Measurements from ENCODE around the gene DUSP22. TPM values are rescaled to one million over a fixed set of nuclear protein-coding genes. Genes with fewer than 3 reads are reported as not detected.

The DUSP22 gene
- total and polyA plus RNA-seq, 4 donors, result 9.5 to 31.0 (median 20.1) TPM

DNA sequence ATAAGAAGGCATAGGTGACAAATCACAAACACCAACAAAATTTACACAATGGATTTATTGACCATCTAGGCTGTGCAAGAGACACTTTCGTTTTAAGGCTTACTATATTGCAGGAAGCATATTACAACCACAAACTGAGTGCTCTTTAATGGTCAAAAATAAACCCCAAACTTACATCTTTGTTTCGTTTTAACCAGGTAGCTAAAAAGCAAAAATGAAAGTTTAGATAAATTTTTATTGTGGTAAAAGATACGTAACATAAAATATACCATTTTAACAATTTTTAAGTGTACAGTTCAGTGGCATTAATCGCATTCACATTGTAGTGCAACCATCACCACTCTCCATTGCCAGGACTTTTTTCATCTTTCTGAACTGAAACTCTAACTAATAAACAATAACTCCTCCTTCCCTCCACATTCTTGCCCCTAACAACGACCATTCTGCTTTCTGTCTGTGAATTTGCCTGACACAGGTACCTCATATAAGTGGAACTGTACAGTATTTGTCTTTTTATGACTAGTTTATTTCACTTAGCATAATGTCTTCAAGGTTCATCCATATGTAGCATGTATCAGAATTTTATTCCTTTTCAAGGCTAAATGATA, 32.3 kb upstream of the DUSP22 start:
- peaks cover 0 to 3% (median 0%) of the 10 kb centered on the region in 4 donors for H3K9me3 ChIP-seq (ENCODE audit: control insufficient read depth in 4 of 4, low read length in 3 of 4)
- no peak overlapping the region for H3K4me3 ChIP-seq (ENCODE audit: low read depth in 1 of 3, low read length in 3 of 3)
- no peak overlapping the region for H3K27ac ChIP-seq (ENCODE audit: low read depth in 1 of 2, low read length in 2 of 2)
- peaks cover 0 to 5% (median 0%) of the 10 kb centered on the region in 4 donors for H3K27me3 ChIP-seq (ENCODE audit: control insufficient read depth in 4 of 4, insufficient read depth in 4 of 4, low read length in 3 of 4)
- 59% methylated on average over 5 of the region's 5 CpGs for WGBS
- H3K36me3 ChIP-seq (ENCODE audit: control insufficient read depth in 4 of 4, insufficient read depth in 3 of 4, low read depth in 1 of 4, low read length in 3 of 4), result no peaks in the 10 kb centered on the region
- TF ChIP-seq GABPA (IDR thresholded peaks at IDR 0.05 in 1 of 2, conservative IDR thresholded peaks at IDR 0.05 in 1 of 2), result no peak
- TF ChIP-seq TAF1 (conservative IDR thresholded peaks at IDR 0.05), result no peak
- TF ChIP-seq SP1 (IDR thresholded peaks at IDR 0.05), result no peak
- TF ChIP-seq, protein P1, sequence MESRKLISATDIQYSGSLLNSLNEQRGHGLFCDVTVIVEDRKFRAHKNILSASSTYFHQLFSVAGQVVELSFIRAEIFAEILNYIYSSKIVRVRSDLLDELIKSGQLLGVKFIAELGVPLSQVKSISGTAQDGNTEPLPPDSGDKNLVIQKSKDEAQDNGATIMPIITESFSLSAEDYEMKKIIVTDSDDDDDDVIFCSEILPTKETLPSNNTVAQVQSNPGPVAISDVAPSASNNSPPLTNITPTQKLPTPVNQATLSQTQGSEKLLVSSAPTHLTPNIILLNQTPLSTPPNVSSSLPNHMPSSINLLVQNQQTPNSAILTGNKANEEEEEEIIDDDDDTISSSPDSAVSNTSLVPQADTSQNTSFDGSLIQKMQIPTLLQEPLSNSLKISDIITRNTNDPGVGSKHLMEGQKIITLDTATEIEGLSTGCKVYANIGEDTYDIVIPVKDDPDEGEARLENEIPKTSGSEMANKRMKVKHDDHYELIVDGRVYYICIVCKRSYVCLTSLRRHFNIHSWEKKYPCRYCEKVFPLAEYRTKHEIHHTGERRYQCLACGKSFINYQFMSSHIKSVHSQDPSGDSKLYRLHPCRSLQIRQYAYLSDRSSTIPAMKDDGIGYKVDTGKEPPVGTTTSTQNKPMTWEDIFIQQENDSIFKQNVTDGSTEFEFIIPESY (IDR thresholded peaks at IDR 0.05), result no peak
- no peak for TF ChIP-seq JUND (IDR thresholded peaks at IDR 0.05)
- no peak for DNase-seq (ENCODE audit: low spot score)
- no peak overlapping the region for H3K9ac ChIP-seq (ENCODE audit: low read depth in 1 of 2, low read length in 2 of 2)
- no peaks in the 10 kb centered on the region for H3K4me1 ChIP-seq (ENCODE audit: control insufficient read depth in 4 of 4, insufficient read depth in 4 of 4, low read length in 3 of 4)

DNA sequence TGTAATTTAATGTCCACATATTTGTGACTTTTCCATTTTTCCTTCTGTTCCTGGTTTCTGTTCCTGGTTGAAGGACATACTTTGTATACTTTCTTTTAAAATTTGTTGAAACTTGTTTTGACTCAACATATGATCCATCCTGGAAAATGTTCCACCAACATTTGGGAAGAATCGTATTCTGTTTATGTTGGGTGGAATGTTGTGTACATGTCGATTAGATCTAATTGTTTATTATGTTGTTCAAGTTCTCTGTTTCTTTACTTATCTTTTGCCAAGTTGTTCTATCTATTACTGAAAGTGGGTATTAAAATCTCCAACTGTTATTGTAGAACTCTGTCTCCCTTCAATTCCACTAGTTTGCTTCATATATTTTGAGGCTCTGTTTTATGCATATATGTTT, 27.7 kb upstream of the DUSP22 start:
- peaks cover 0 to 2% (median 0%) of the 10 kb centered on the region in 4 donors for H3K27me3 ChIP-seq (ENCODE audit: control insufficient read depth in 4 of 4, insufficient read depth in 4 of 4, low read length in 3 of 4)
- H3K27ac ChIP-seq (ENCODE audit: low read depth in 1 of 2, low read length in 2 of 2), result no peak overlapping the region
- no peaks in the 10 kb centered on the region for H3K9me3 ChIP-seq (ENCODE audit: control insufficient read depth in 4 of 4, low read length in 3 of 4)
- no peak for DNase-seq (ENCODE audit: low spot score)
- no peaks in the 10 kb centered on the region for H3K36me3 ChIP-seq (ENCODE audit: control insufficient read depth in 4 of 4, insufficient read depth in 3 of 4, low read depth in 1 of 4, low read length in 3 of 4)
- TF ChIP-seq, protein P2, sequence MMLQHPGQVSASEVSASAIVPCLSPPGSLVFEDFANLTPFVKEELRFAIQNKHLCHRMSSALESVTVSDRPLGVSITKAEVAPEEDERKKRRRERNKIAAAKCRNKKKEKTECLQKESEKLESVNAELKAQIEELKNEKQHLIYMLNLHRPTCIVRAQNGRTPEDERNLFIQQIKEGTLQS (IDR thresholded peaks at IDR 0.05), result no peak
- TF ChIP-seq NR2F2 (IDR thresholded peaks at IDR 0.05) (no peak), TAF1 (conservative IDR thresholded peaks at IDR 0.05) (no peak), EGR1 (IDR thresholded peaks at IDR 0.05; ENCODE audit: low read depth in 2 of 2) (no peak), FOXA2 (IDR thresholded peaks at IDR 0.05) (no peak), JUND (IDR thresholded peaks at IDR 0.05) (no peak), YY1 (IDR thresholded peaks at IDR 0.05) (no peak), SP1 (IDR thresholded peaks at IDR 0.05) (no peak)
- TF ChIP-seq, protein P3, sequence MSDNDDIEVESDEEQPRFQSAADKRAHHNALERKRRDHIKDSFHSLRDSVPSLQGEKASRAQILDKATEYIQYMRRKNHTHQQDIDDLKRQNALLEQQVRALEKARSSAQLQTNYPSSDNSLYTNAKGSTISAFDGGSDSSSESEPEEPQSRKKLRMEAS (IDR thresholded peaks at IDR 0.05), result no peak
- TF ChIP-seq, protein P4, sequence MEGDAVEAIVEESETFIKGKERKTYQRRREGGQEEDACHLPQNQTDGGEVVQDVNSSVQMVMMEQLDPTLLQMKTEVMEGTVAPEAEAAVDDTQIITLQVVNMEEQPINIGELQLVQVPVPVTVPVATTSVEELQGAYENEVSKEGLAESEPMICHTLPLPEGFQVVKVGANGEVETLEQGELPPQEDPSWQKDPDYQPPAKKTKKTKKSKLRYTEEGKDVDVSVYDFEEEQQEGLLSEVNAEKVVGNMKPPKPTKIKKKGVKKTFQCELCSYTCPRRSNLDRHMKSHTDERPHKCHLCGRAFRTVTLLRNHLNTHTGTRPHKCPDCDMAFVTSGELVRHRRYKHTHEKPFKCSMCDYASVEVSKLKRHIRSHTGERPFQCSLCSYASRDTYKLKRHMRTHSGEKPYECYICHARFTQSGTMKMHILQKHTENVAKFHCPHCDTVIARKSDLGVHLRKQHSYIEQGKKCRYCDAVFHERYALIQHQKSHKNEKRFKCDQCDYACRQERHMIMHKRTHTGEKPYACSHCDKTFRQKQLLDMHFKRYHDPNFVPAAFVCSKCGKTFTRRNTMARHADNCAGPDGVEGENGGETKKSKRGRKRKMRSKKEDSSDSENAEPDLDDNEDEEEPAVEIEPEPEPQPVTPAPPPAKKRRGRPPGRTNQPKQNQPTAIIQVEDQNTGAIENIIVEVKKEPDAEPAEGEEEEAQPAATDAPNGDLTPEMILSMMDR (IDR thresholded peaks at IDR 0.05; ENCODE audit: low read depth, low read length, missing input control), result no peak
- TF ChIP-seq, protein P1 (IDR thresholded peaks at IDR 0.05), result no peak
- TF ChIP-seq, protein P5, sequence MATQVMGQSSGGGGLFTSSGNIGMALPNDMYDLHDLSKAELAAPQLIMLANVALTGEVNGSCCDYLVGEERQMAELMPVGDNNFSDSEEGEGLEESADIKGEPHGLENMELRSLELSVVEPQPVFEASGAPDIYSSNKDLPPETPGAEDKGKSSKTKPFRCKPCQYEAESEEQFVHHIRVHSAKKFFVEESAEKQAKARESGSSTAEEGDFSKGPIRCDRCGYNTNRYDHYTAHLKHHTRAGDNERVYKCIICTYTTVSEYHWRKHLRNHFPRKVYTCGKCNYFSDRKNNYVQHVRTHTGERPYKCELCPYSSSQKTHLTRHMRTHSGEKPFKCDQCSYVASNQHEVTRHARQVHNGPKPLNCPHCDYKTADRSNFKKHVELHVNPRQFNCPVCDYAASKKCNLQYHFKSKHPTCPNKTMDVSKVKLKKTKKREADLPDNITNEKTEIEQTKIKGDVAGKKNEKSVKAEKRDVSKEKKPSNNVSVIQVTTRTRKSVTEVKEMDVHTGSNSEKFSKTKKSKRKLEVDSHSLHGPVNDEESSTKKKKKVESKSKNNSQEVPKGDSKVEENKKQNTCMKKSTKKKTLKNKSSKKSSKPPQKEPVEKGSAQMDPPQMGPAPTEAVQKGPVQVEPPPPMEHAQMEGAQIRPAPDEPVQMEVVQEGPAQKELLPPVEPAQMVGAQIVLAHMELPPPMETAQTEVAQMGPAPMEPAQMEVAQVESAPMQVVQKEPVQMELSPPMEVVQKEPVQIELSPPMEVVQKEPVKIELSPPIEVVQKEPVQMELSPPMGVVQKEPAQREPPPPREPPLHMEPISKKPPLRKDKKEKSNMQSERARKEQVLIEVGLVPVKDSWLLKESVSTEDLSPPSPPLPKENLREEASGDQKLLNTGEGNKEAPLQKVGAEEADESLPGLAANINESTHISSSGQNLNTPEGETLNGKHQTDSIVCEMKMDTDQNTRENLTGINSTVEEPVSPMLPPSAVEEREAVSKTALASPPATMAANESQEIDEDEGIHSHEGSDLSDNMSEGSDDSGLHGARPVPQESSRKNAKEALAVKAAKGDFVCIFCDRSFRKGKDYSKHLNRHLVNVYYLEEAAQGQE (IDR thresholded peaks at IDR 0.05), result no peak
- no peaks in the 10 kb centered on the region for H3K4me1 ChIP-seq (ENCODE audit: control insufficient read depth in 4 of 4, insufficient read depth in 4 of 4, low read length in 3 of 4)
- no peak overlapping the region for H3K9ac ChIP-seq (ENCODE audit: low read depth in 1 of 2, low read length in 2 of 2)
- no peak overlapping the region for H3K4me3 ChIP-seq (ENCODE audit: low read depth in 1 of 3, low read length in 3 of 3)
- 81% methylated on average over 2 of the region's 2 CpGs for WGBS
